HepG2 (cell line): ENCODE data around the gene ZNF134. TPM values are rescaled to one million over a fixed set of nuclear protein-coding genes. Genes with fewer than 3 reads are reported as not detected.

Source experiments
- CC2D1A ChIP-seq: sonication (generic); formaldehyde crosslinking; IDR thresholded peaks from 2 replicates; pipeline ENCODE4 v1.8.1; 2023; ENCODE audit warnings: mild to moderate bottlenecking, missing genetic modification reagents
- ISL2 ChIP-seq: sonication (generic); formaldehyde crosslinking; IDR thresholded peaks from 2 replicates; pipeline ENCODE4 v1.5.0; 2020; ENCODE audit warnings: missing genetic modification reagents
- MED1 ChIP-seq: sonication (generic); formaldehyde crosslinking; IDR thresholded peaks from 2 replicates; pipeline ENCODE4 v1.4.0; 2020; ENCODE audit warnings: missing genetic modification reagents
- MYPOP ChIP-seq: sonication (generic); formaldehyde crosslinking; IDR thresholded peaks from 2 replicates; pipeline ENCODE4 v1.8.1; 2023; ENCODE audit warnings: mild to moderate bottlenecking, moderate library complexity, missing genetic modification reagents
- NBN ChIP-seq: fragments of 450-650 bp; conservative IDR thresholded peaks from 2 replicates; pipeline ENCODE4 v1.6.1; 2017
- PATZ1 ChIP-seq: sonication (generic); formaldehyde crosslinking; IDR thresholded peaks from 2 replicates; pipeline ENCODE4 v1.4.0; 2020; ENCODE audit warnings: missing genetic modification reagents
- TAF1 ChIP-seq: sonication (generic); formaldehyde crosslinking; IDR thresholded peaks from 2 replicates; pipeline ENCODE4 v1.4.0; 2020; ENCODE audit warnings: missing genetic modification reagents
- THAP7 ChIP-seq: sonication (generic); formaldehyde crosslinking; IDR thresholded peaks from 2 replicates; pipeline ENCODE4 v1.8.1; 2023; ENCODE audit warnings: mild to moderate bottlenecking, missing genetic modification reagents
- ZIK1 ChIP-seq: sonication (generic); formaldehyde crosslinking; IDR thresholded peaks from 2 replicates; pipeline ENCODE4 v1.5.0; 2020; ENCODE audit warnings: mild to moderate bottlenecking, low read depth, missing genetic modification reagents, borderline replicate concordance
- ZMYM3 ChIP-seq: sonication (generic); formaldehyde crosslinking; IDR thresholded peaks from 2 replicates; pipeline ENCODE4 v1.5.1; 2020; ENCODE audit warnings: mild to moderate bottlenecking, missing genetic modification reagents
- ZNF331 ChIP-seq: sonication (generic); formaldehyde crosslinking; IDR thresholded peaks from 2 replicates; pipeline ENCODE4 v1.4.0; 2020; ENCODE audit warnings: missing genetic modification reagents
- ZNF564 ChIP-seq: sonication (generic); formaldehyde crosslinking; IDR thresholded peaks from 2 replicates; pipeline ENCODE4 v1.8.1; 2023; ENCODE audit warnings: mild to moderate bottlenecking, missing genetic modification reagents
- ZNF678 ChIP-seq: sonication (generic); formaldehyde crosslinking; IDR thresholded peaks from 2 replicates; pipeline ENCODE4 v1.4.0; 2020; ENCODE audit warnings: mild to moderate bottlenecking, missing genetic modification reagents
- polyA plus RNA-seq, 8 experiments: library from polyadenylated mRNA; depleted of rRNA in 3 of 8; stranded (reverse) in 7 of 8; unstranded in 1 of 8; fragments of >200 nt; fragmentation: Illumina TruSeq in 4 of 8; extraction: Trizol in 4 of 8; gene quantifications; 2 replicates each; pipeline versions ENCODE4 v1.2.1 to v1.2.3, GENCODE V29; 2011 to 2016; ENCODE audit warnings: low read depth in 4 of 8, missing spikeins in 1 of 8, mixed read lengths in 1 of 8; ENCODE audit not compliant: insufficient read depth in 1 of 8
- total RNA-seq, 5 experiments: library from RNA; depleted of rRNA; stranded (reverse); fragments of >200 nt; fragmentation: Illumina TruSeq; extraction: Trizol; gene quantifications; 2 replicates each; pipeline ENCODE4 v1.2.3, GENCODE V29; 2016; ENCODE audit warnings: low read depth in 1 of 5
- TF ChIP-seq, protein P1 (sequence below): sonication (generic); formaldehyde crosslinking; IDR thresholded peaks from 2 replicates; pipeline ENCODE4 v1.5.1; 2020; ENCODE audit warnings: missing genetic modification reagents, mild to moderate bottlenecking, borderline replicate concordance
- TF ChIP-seq, protein P2 (sequence below): sonication (generic); formaldehyde crosslinking; IDR thresholded peaks from 2 replicates; pipeline ENCODE4 v1.5.0; 2020; ENCODE audit warnings: mild to moderate bottlenecking, missing genetic modification reagents, moderate library complexity
- TF ChIP-seq, protein P3 (sequence below): sonication (generic); formaldehyde crosslinking; IDR thresholded peaks from 2 replicates; pipeline ENCODE4 v1.5.0; 2020; ENCODE audit warnings: mild to moderate bottlenecking, missing genetic modification reagents

ZNF134 gene
- total and polyA plus RNA-seq, 2 of the 13 experiments (the other 11 are each of a cell fraction or from before 2014, with no cell fraction given): 6.8 to 17.1 TPM

DNA sequence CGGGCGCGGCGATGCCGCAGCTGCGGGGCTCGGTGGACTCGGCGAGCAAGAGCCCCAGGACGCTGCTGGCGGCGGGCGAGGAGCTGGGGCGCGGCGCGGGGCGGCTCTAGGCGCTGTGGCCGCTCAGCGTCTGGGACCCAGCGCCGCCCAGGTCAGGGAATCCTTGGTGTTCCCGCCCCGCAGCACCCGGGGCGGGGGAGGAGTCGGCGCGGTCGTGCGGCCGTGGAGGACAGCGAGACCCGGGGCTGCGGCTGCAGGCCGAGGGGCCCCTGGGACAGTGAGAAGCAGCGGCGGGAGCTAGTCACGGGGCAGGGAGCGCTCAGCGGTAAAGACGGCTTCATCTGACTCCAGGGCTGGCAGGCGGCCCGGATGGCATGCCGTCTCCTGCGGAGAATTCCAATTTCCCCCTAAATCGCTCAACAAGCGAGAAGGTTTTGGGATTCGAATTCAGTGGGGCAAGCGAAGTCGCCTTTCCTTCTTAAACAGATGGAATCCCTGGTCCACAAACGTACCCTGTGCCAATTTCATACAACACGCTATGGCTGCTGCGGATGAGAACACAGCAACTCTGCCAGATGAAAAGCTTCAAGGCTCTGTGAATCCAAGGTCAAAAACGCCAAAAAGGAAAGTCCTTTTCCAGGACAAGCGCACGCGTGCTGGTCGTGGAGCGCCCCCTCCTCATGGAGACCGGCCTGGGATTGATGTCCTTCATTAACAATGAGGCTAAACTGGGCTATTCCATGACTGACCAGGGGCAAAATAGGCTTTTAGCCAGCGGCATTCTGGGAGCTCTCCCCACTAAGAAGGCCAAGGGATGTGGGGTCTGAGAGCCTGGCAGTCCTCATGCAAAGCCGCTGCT lies 50.5 kb downstream of the ZNF134 start (continued):
- TF ChIP-seq ZNF331 (CRISPR knock-in tag) (peak; percentile 41; the same call in 1 of the 2 replicates), ISL2 (CRISPR knock-in tag) (0 out of 2 replicates have a peak, but pooled peaks have one; percentile 30), MYPOP (peak; percentile 77; the same call in 1 of the 2 replicates), ZIK1 (CRISPR knock-in tag) (peak; percentile 63; the same call in 1 of the 2 replicates), ZNF564 (CRISPR knock-in tag) (peak; percentile 91), MED1 (CRISPR knock-in tag) (0 out of 2 replicates have a peak, but pooled peaks have one; percentile 45), TAF1 (CRISPR knock-in tag) (peak; percentile 46; the same call in 1 of the 2 replicates), ZMYM3 (0 out of 2 replicates have a peak, but pooled peaks have one; percentile 9), PATZ1 (CRISPR knock-in tag) (0 out of 2 replicates have a peak, but pooled peaks have one; percentile 14), ZNF678 (peak; percentile 33; the same call in 1 of the 2 replicates), NBN (no peak), THAP7 (CRISPR knock-in tag) (peak; percentile 64; the same call in 1 of the 2 replicates), CC2D1A (0 out of 2 replicates have a peak, but pooled peaks have one; percentile 61)
- TF ChIP-seq, protein P1, sequence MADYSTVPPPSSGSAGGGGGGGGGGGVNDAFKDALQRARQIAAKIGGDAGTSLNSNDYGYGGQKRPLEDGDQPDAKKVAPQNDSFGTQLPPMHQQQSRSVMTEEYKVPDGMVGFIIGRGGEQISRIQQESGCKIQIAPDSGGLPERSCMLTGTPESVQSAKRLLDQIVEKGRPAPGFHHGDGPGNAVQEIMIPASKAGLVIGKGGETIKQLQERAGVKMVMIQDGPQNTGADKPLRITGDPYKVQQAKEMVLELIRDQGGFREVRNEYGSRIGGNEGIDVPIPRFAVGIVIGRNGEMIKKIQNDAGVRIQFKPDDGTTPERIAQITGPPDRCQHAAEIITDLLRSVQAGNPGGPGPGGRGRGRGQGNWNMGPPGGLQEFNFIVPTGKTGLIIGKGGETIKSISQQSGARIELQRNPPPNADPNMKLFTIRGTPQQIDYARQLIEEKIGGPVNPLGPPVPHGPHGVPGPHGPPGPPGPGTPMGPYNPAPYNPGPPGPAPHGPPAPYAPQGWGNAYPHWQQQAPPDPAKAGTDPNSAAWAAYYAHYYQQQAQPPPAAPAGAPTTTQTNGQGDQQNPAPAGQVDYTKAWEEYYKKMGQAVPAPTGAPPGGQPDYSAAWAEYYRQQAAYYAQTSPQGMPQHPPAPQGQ (CRISPR knock-in tag): no peak
- TF ChIP-seq, protein P2, sequence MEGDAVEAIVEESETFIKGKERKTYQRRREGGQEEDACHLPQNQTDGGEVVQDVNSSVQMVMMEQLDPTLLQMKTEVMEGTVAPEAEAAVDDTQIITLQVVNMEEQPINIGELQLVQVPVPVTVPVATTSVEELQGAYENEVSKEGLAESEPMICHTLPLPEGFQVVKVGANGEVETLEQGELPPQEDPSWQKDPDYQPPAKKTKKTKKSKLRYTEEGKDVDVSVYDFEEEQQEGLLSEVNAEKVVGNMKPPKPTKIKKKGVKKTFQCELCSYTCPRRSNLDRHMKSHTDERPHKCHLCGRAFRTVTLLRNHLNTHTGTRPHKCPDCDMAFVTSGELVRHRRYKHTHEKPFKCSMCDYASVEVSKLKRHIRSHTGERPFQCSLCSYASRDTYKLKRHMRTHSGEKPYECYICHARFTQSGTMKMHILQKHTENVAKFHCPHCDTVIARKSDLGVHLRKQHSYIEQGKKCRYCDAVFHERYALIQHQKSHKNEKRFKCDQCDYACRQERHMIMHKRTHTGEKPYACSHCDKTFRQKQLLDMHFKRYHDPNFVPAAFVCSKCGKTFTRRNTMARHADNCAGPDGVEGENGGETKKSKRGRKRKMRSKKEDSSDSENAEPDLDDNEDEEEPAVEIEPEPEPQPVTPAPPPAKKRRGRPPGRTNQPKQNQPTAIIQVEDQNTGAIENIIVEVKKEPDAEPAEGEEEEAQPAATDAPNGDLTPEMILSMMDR: peak; percentile 43
- TF ChIP-seq, protein P3, sequence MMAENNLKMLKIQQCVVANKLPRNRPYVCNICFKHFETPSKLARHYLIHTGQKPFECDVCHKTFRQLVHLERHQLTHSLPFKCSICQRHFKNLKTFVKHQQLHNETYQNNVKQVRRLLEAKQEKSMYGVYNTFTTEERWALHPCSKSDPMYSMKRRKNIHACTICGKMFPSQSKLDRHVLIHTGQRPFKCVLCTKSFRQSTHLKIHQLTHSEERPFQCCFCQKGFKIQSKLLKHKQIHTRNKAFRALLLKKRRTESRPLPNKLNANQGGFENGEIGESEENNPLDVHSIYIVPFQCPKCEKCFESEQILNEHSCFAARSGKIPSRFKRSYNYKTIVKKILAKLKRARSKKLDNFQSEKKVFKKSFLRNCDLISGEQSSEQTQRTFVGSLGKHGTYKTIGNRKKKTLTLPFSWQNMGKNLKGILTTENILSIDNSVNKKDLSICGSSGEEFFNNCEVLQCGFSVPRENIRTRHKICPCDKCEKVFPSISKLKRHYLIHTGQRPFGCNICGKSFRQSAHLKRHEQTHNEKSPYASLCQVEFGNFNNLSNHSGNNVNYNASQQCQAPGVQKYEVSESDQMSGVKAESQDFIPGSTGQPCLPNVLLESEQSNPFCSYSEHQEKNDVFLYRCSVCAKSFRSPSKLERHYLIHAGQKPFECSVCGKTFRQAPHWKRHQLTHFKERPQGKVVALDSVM: peak; percentile 67
